K562 (cell line): Measurements from ENCODE around the gene GNB2. TPM values are rescaled to one million over a fixed set of nuclear protein-coding genes. Genes with fewer than 3 reads are reported as not detected.

Experiments
- ATF1 ChIP-seq, 2 experiments: fragments of 450-650 bp in 1 of 2; IDR thresholded peaks; 2 replicates each; pipeline ENCODE4 v1.6.1; 2016; ENCODE audit warnings: missing compliant biosample characterization in 1 of 2, missing genetic modification characterization in 1 of 2
- CREB1 ChIP-seq, 2 experiments: sonication (generic) in 1 of 2; formaldehyde crosslinking in 1 of 2; IDR thresholded peaks; 2 replicates each; pipeline versions ENCODE4 v1.6.1 to v1.8.0; 2012 to 2022; ENCODE audit warnings: inconsistent platforms in 1 of 2, mild to moderate bottlenecking in 1 of 2, missing genetic modification reagents in 1 of 2, moderate library complexity in 1 of 2
- CREBBP ChIP-seq: IDR thresholded peaks from one replicate; pipeline ENCODE4 v1.6.1; 2012; ENCODE audit warnings: low read depth, mild to moderate bottlenecking, control low read depth, inconsistent platforms, low read length
- ERF ChIP-seq: fragments of 450-650 bp; formaldehyde crosslinking; IDR thresholded peaks from 2 replicates; pipeline ENCODE4 v1.4.0; 2020; ENCODE audit warnings: mild to moderate bottlenecking, mixed read lengths
- ETV1 ChIP-seq: fragments of 450-650 bp; conservative IDR thresholded peaks from 2 replicates; pipeline ENCODE4 v1.6.1; 2016; ENCODE audit warnings: missing genetic modification characterization, control low read depth, low read depth, missing compliant biosample characterization
- HDAC2 ChIP-seq: fragments of 450-650 bp; IDR thresholded peaks from 2 replicates; pipeline ENCODE4 v1.6.1; 2016; ENCODE audit warnings: mild to moderate bottlenecking
- HDGF ChIP-seq: fragments of 450-650 bp; IDR thresholded peaks from 2 replicates; pipeline ENCODE4 v1.6.1; 2016
- HNRNPUL1 ChIP-seq: fragments of 200-400 bp; formaldehyde crosslinking; IDR thresholded peaks from 2 replicates; pipeline ENCODE4 v1.6.1; 2017; ENCODE audit warnings: low read length
- L3MBTL2 ChIP-seq: fragments of 450-650 bp; IDR thresholded peaks from 2 replicates; pipeline ENCODE4 v1.6.1; 2016; ENCODE audit warnings: mild to moderate bottlenecking, moderate library complexity
- MCM5 ChIP-seq: fragments of 450-650 bp; IDR thresholded peaks from 2 replicates; pipeline ENCODE4 v1.6.1; 2016; ENCODE audit warnings: low read depth
- NEUROD1 ChIP-seq: fragments of 150-350 bp; IDR thresholded peaks from 2 replicates; pipeline ENCODE4 v1.6.1; 2014; ENCODE audit warnings: borderline replicate concordance, low read length, low read depth; ENCODE audit not compliant: partially characterized antibody
- NR2F6 ChIP-seq: fragments of 450-650 bp; formaldehyde crosslinking; IDR thresholded peaks from 2 replicates; pipeline ENCODE4 v1.4.0; 2020; ENCODE audit warnings: mild to moderate bottlenecking
- STAT5A ChIP-seq: IDR thresholded peaks from 2 replicates; pipeline ENCODE4 v1.6.1; 2012; ENCODE audit warnings: low read length, inconsistent platforms, borderline replicate concordance
- ZNF121 ChIP-seq: sonication (generic); formaldehyde crosslinking; conservative IDR thresholded peaks from 2 replicates; pipeline ENCODE4 v1.8.0; 2022; ENCODE audit warnings: missing genetic modification reagents
- ZNF146 ChIP-seq: IDR thresholded peaks from one replicate; pipeline ENCODE4 v1.6.1; 2018; ENCODE audit warnings: missing compliant biosample characterization; ENCODE audit not compliant: unreplicated experiment
- ZNF766 ChIP-seq: fragments of 200-800 bp; sonication (Bioruptor generic); conservative IDR thresholded peaks from 2 replicates; pipeline ENCODE4 v1.6.1; 2016; ENCODE audit warnings: missing genetic modification characterization, missing compliant biosample characterization
- polyA plus RNA-seq, 8 experiments: library from polyadenylated mRNA; depleted of rRNA in 4 of 8; stranded (reverse) in 5 of 8; unstranded in 3 of 8; fragments of >200 nt; fragmentation: Nextera tagmentation in 2 of 8; fragmentation: Illumina TruSeq in 1 of 8; extraction: Ambion mirVana in 2 of 8; extraction: Trizol in 1 of 8; gene quantifications; 2 replicates each; pipeline versions ENCODE4 v1.2.1 to v1.2.3, GENCODE V29; 2011 to 2014; ENCODE audit warnings: inconsistent platforms in 1 of 8, missing spikeins in 1 of 8
- total RNA-seq, 7 experiments: library from RNA; depleted of rRNA in 6 of 7; stranded (reverse); fragments of >200 nt in 6 of 7; fragmentation: Illumina TruSeq in 2 of 7; extraction: Trizol in 2 of 7; gene quantifications; 2 replicates each; pipeline versions ENCODE4 v1.2.1 to v1.2.3, GENCODE V29; 2011 to 2021; ENCODE audit warnings: low replicate concordance in 1 of 7
- TF ChIP-seq, protein P1 (sequence below), 2 experiments: IDR thresholded peaks; 2 replicates each; pipeline ENCODE4 v1.6.1; 2011; ENCODE audit warnings: borderline replicate concordance in 1 of 2, control low read depth in 1 of 2, low read depth in 1 of 2, low read length in 1 of 2, mild to moderate bottlenecking in 1 of 2, mixed read lengths in 1 of 2, moderate library complexity in 1 of 2; ENCODE audit not compliant: insufficient read depth in 1 of 2, insufficient read length in 1 of 2, poor library complexity in 1 of 2, severe bottlenecking in 1 of 2; ENCODE audit errors: extremely low read depth in 1 of 2
- TF ChIP-seq, protein P2 (sequence below): fragments of 150-350 bp; IDR thresholded peaks from 2 replicates; pipeline ENCODE4 v1.6.1; 2014; ENCODE audit warnings: low read depth, mild to moderate bottlenecking, low read length, borderline replicate concordance
- TF ChIP-seq, protein P3 (sequence below): sonication (generic); formaldehyde crosslinking; IDR thresholded peaks from 2 replicates; pipeline ENCODE4 v1.8.0; 2022; ENCODE audit warnings: mild to moderate bottlenecking, missing genetic modification reagents

The GNB2 gene
- total and polyA plus RNA-seq, 9 of the 15 experiments (the other 6 are each of a cell fraction or from before 2014, with no cell fraction given), result 0.65 to 320 (median 104) TPM

DNA sequence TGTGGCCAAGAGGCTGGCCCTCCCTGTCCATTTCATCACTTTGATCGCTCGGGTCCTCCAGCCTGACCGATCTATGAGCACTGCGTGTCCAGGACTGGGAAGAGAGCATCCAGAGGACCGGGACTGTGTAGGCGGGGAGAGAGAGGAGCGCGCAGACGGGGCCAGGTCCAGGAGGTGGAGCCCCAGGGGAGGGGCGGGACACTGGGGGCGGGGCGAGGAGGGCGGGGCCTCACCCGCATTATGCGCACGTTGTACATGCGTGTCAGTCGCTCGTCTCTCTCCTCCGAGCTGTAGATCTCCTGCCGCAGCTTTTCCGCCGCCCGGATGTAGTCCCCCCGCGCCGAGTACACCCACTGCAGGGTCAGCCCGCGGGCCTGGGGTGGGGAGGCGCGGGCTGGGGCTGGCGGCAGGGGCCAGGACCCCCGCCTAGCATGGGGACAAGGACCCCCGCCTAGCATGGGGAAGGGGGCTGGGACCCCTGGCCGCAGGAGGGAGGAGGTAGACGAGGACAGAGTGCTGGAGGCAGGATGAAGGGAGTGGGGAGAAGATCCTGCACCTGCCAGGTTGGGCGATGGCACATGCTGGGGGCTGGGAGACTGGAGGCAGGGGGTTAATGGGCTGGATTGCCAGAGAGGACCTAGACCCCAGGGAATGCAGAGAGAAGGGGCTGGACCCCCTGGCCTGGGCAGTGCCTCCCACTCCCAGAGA is 46.9 kb upstream of the GNB2 start (continued):
- TF ChIP-seq, protein P1, sequence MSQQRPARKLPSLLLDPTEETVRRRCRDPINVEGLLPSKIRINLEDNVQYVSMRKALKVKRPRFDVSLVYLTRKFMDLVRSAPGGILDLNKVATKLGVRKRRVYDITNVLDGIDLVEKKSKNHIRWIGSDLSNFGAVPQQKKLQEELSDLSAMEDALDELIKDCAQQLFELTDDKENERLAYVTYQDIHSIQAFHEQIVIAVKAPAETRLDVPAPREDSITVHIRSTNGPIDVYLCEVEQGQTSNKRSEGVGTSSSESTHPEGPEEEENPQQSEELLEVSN (IDR thresholded peaks at IDR 0.05; ENCODE audit: borderline replicate concordance in 1 of 2, extremely low read depth in 1 of 2, insufficient read depth in 1 of 2, insufficient read length in 1 of 2, low read depth in 1 of 2, low read length in 1 of 2, poor library complexity in 1 of 2, severe bottlenecking in 1 of 2), result peak in 1 of 2 experiments; percentile 49
- no peak for TF ChIP-seq ERF (CRISPR knock-in tag)
- no peak for TF ChIP-seq HDGF
- no peak for TF ChIP-seq MCM5
- peak; percentile 3 for TF ChIP-seq ZNF146
- no peak for TF ChIP-seq ZNF121 (CRISPR knock-in tag)
- TF ChIP-seq ATF1 (CRISPR knock-in tag; IDR thresholded peaks at IDR 0.05), result no peak
- peak; percentile 54; the same call in 1 of the 2 replicates for TF ChIP-seq ATF1 (tag; IDR thresholded peaks at IDR 0.05)
- TF ChIP-seq, protein P2, sequence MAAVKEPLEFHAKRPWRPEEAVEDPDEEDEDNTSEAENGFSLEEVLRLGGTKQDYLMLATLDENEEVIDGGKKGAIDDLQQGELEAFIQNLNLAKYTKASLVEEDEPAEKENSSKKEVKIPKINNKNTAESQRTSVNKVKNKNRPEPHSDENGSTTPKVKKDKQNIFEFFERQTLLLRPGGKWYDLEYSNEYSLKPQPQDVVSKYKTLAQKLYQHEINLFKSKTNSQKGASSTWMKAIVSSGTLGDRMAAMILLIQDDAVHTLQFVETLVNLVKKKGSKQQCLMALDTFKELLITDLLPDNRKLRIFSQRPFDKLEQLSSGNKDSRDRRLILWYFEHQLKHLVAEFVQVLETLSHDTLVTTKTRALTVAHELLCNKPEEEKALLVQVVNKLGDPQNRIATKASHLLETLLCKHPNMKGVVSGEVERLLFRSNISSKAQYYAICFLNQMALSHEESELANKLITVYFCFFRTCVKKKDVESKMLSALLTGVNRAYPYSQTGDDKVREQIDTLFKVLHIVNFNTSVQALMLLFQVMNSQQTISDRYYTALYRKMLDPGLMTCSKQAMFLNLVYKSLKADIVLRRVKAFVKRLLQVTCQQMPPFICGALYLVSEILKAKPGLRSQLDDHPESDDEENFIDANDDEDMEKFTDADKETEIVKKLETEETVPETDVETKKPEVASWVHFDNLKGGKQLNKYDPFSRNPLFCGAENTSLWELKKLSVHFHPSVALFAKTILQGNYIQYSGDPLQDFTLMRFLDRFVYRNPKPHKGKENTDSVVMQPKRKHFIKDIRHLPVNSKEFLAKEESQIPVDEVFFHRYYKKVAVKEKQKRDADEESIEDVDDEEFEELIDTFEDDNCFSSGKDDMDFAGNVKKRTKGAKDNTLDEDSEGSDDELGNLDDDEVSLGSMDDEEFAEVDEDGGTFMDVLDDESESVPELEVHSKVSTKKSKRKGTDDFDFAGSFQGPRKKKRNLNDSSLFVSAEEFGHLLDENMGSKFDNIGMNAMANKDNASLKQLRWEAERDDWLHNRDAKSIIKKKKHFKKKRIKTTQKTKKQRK, result no peak
- no peak for TF ChIP-seq HNRNPUL1
- peak; percentile 26; the same call in 1 of the 2 replicates for TF ChIP-seq L3MBTL2
- TF ChIP-seq ZNF766 (CRISPR knock-in tag), result no peak
- TF ChIP-seq CREB1 (IDR thresholded peaks at IDR 0.05), result peak; percentile 52; the same call in 1 of the 2 replicates
- no peak for TF ChIP-seq CREB1 (CRISPR knock-in tag; IDR thresholded peaks at IDR 0.05)
- TF ChIP-seq STAT5A, result no peak
- no peak for TF ChIP-seq HDAC2
- TF ChIP-seq NEUROD1, result no peak
- no peak for TF ChIP-seq NR2F6 (CRISPR knock-in tag)
- peak; percentile 71 for TF ChIP-seq ETV1 (tag)
- TF ChIP-seq, protein P3, sequence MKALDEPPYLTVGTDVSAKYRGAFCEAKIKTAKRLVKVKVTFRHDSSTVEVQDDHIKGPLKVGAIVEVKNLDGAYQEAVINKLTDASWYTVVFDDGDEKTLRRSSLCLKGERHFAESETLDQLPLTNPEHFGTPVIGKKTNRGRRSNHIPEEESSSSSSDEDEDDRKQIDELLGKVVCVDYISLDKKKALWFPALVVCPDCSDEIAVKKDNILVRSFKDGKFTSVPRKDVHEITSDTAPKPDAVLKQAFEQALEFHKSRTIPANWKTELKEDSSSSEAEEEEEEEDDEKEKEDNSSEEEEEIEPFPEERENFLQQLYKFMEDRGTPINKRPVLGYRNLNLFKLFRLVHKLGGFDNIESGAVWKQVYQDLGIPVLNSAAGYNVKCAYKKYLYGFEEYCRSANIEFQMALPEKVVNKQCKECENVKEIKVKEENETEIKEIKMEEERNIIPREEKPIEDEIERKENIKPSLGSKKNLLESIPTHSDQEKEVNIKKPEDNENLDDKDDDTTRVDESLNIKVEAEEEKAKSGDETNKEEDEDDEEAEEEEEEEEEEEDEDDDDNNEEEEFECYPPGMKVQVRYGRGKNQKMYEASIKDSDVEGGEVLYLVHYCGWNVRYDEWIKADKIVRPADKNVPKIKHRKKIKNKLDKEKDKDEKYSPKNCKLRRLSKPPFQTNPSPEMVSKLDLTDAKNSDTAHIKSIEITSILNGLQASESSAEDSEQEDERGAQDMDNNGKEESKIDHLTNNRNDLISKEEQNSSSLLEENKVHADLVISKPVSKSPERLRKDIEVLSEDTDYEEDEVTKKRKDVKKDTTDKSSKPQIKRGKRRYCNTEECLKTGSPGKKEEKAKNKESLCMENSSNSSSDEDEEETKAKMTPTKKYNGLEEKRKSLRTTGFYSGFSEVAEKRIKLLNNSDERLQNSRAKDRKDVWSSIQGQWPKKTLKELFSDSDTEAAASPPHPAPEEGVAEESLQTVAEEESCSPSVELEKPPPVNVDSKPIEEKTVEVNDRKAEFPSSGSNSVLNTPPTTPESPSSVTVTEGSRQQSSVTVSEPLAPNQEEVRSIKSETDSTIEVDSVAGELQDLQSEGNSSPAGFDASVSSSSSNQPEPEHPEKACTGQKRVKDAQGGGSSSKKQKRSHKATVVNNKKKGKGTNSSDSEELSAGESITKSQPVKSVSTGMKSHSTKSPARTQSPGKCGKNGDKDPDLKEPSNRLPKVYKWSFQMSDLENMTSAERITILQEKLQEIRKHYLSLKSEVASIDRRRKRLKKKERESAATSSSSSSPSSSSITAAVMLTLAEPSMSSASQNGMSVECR (CRISPR knock-in tag), result 0 out of 2 replicates have a peak, but pooled peaks have one; percentile 20
- no peak for TF ChIP-seq CREBBP
